PFSK-1 (cell line): Measurements from ENCODE around the gene KAZN. TPM values are rescaled to one million over a fixed set of nuclear protein-coding genes. Genes with fewer than 3 reads are reported as not detected.

ENCODE experiments used
- FOXP2 ChIP-seq: optimal IDR thresholded peaks from 2 replicates; pipeline ENCODE3; 2011; ENCODE audit warnings: borderline replicate concordance, control low read depth, inconsistent platforms; ENCODE audit not compliant: insufficient read depth; ENCODE audit errors: extremely low read length, extremely low read depth
- POLR2AphosphoS5 ChIP-seq: IDR thresholded peaks from 2 replicates; pipeline ENCODE4 v1.6.1; 2012; ENCODE audit warnings: low read depth, mild to moderate bottlenecking, control low read depth, low read length, moderate library complexity
- SIN3A ChIP-seq: IDR thresholded peaks from 2 replicates; pipeline ENCODE4 v1.6.1; 2012; ENCODE audit warnings: mild to moderate bottlenecking, low read length, moderate library complexity, borderline replicate concordance; ENCODE audit not compliant: insufficient read depth
- TAF1 ChIP-seq: IDR thresholded peaks from 2 replicates; pipeline ENCODE4 v1.6.1; 2012; ENCODE audit warnings: low read length, control low read depth, borderline replicate concordance; ENCODE audit not compliant: insufficient read depth
- polyA plus RNA-seq: library from polyadenylated mRNA; unstranded; fragments of >200 nt; gene quantifications from one replicate; pipeline ENCODE4 v1.2.1, GENCODE V29; 2012; ENCODE audit warnings: low read depth, missing spikeins; ENCODE audit not compliant: insufficient read length
- TF ChIP-seq, protein P1 (sequence below), 2 experiments: IDR thresholded peaks; 2 replicates each; pipeline versions ENCODE4 v1.6.1 to v1.8.0; 2011 to 2012; ENCODE audit warnings: low read depth in 2 of 2, low read length in 2 of 2, control low read depth in 1 of 2, inconsistent platforms in 1 of 2, mild to moderate bottlenecking in 1 of 2, moderate library complexity in 1 of 2; ENCODE audit not compliant: insufficient read depth in 1 of 2

KAZN gene
- polyA plus RNA-seq = 12.8 TPM

- TF ChIP-seq FOXP2 (no peak), TAF1 (peak; percentile 74; the same call in 1 of the 2 replicates)
Measured at GRCh38 chr1:14598498-14599182, at the start of gene KAZN. Gene KAZN (plus strand): TSS chr1:14598685.

GRCh38 chr1:14549897-14550620 is 48.4 kb upstream of the KAZN start:
- no peak for TF ChIP-seq POLR2AphosphoS5

DNA sequence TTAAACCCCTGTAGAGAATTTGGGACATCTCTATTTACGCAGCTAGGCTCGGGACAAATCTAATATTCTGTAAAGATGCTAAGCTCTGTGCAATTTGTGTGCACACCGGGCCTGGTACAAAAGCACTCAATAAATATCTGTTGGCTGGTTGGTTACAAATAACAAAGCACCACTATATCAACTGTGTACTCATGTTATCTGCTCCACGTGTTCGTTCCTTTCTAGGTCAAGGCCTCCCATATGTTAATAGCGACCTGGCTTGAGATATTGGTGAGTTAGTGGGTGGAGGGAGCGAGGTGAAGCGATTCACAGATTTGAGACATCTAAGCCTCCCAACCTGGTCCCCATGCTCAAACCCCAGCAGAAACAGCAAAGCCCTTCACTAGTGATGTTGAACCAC is 47.1 kb upstream of the KAZN start:
- TF ChIP-seq SIN3A = no peak
- TF ChIP-seq FOXP2 = no peak
- TF ChIP-seq POLR2AphosphoS5 = no peak
- TF ChIP-seq, protein P1, sequence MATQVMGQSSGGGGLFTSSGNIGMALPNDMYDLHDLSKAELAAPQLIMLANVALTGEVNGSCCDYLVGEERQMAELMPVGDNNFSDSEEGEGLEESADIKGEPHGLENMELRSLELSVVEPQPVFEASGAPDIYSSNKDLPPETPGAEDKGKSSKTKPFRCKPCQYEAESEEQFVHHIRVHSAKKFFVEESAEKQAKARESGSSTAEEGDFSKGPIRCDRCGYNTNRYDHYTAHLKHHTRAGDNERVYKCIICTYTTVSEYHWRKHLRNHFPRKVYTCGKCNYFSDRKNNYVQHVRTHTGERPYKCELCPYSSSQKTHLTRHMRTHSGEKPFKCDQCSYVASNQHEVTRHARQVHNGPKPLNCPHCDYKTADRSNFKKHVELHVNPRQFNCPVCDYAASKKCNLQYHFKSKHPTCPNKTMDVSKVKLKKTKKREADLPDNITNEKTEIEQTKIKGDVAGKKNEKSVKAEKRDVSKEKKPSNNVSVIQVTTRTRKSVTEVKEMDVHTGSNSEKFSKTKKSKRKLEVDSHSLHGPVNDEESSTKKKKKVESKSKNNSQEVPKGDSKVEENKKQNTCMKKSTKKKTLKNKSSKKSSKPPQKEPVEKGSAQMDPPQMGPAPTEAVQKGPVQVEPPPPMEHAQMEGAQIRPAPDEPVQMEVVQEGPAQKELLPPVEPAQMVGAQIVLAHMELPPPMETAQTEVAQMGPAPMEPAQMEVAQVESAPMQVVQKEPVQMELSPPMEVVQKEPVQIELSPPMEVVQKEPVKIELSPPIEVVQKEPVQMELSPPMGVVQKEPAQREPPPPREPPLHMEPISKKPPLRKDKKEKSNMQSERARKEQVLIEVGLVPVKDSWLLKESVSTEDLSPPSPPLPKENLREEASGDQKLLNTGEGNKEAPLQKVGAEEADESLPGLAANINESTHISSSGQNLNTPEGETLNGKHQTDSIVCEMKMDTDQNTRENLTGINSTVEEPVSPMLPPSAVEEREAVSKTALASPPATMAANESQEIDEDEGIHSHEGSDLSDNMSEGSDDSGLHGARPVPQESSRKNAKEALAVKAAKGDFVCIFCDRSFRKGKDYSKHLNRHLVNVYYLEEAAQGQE (IDR thresholded peaks at IDR 0.05; ENCODE audit: insufficient read depth in 1 of 2, low read depth in 2 of 2, low read length in 2 of 2) = no peak
- TF ChIP-seq TAF1 = no peak

DNA sequence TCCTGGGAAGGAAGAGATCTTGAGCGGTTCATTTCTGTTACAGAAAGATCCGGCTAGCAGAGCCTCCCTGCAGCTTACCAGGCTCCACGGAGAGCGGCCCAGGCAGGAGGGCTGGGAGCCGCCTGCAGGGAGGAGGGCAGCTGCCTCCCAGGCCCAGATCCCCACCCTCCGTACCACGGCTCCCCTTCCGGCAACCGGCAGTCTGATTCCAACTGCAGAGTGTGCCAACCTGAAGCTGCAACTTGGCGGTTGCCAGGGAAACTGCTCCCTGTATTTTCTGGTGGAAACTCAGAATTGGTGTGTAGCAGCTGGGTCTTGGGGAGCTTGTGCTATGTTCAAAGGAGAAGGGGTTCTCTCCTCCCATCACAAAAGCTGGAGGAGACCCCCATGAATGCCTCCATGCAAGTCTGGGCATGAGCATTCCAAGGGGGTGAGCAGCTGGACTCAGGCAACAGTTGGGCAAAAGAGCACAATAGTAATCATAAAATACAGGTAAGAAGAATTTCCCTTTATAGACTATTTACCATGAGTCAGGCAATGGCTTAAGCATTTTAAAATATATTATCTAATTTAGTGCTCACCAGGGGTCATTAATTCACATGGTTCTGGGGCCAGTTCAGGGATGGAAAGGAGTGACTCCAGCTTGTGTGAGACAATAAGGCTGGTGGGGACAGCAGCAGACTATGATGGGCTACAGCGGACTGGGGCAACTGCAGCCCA is 46.1 kb upstream of the KAZN start:
- no peak for TF ChIP-seq FOXP2
- TF ChIP-seq SIN3A = no peak
- TF ChIP-seq TAF1 = no peak
- TF ChIP-seq, protein P1 (IDR thresholded peaks at IDR 0.05; ENCODE audit: insufficient read depth in 1 of 2, low read depth in 2 of 2, low read length in 2 of 2) = no peak
- TF ChIP-seq POLR2AphosphoS5 = no peak

DNA sequence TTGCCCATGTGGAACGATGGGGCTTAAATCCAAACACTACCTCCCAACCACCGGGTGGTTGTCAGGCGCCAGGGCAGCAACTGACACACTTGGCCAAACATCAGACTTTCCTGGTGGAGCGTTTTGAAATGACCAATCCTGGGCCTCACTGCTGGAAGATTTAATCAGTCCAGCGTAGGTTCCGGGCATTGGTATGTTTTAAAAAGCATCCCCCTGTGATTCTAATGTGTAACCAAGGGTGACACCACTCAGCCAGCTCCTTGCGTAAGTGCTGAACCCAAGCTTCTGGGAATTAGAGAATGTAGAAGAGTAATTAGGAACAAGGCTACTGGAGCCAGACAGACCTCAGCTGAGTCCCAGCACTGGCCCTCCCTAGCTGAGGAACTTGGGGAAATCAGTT is 44.8 kb upstream of the KAZN start:
- TF ChIP-seq POLR2AphosphoS5 (no peak), FOXP2 (no peak), SIN3A (no peak), TAF1 (no peak)
- TF ChIP-seq, protein P1 (IDR thresholded peaks at IDR 0.05; ENCODE audit: insufficient read depth in 1 of 2, low read depth in 2 of 2, low read length in 2 of 2) = no peak
